Activated CD8-positive, alpha-beta memory T cell treated with anti-CD3 and anti-CD28 coated beads for 1 hour (primary cell): Measurements from ENCODE around the gene FAM200A.
"Not testable (repeated sequence)": the region's sequence is repeated elsewhere in the genome, so short reads cannot be mapped to it uniquely, and the experiment has no call there.

Experiments
- DNase-seq, 2 donors: peaks; one replicate each; pipeline ENCODE4 v3.0.0-alpha.2; 2020; ENCODE audit warnings: low read depth in 1 of 2; ENCODE audit errors: extremely low read depth in 1 of 2

The FAM200A gene

GRCh38 chr7:99559175-99559915 is 7.4 kb upstream of the FAM200A start:
- DNase-seq, result no peak

DNA sequence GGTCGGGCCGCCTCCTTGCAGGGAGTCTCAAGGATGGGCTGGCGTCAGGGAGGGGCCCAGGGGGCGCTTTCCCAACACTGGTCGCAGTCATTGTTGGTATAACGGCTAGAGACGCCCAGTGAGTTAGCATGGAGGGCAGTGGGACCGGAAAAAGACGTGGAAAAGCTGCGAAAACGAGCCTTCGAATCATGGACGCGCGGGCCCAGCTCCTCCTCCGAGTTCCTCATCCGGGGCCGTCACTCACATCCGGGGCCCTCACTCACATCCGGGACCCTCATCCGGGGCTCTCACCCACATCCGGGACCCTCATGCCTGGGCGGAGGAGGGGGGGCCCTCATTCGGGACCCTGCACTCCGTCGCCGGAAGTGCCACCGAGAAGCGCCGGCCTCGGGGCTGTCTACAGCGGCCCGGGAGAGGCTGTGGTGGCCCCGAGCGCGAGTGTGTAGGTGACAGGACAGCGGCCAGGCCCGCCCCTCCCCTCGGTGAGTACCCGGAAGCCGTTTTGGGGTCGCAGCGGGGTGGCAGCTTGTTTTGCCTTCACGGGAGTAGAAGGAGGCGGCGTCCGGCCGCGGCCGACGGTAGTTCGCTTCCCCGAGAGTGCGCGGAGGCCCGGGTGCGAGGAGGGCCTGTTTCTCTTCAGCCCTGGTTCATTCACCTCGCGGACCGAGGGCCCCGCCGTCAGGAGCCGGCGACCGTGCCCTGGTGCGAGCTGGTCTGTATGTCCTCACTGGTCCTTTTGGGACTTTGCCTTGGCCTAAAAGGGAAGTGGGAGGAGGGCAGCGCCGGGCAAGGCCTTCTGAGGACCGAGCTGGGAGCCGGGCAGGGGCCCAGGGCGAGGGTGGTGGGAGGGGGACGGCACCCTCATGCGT is 6.6 kb upstream of the FAM200A start, which contains the start of gene ZNF655:
ZNF655 (plus strand) TSS at position 337 of the 869 bp plus-strand sequence. CDS start 1,918 bp downstream, outside the sequence.
- peak; percentile 80 to 86 for DNase-seq

DNA sequence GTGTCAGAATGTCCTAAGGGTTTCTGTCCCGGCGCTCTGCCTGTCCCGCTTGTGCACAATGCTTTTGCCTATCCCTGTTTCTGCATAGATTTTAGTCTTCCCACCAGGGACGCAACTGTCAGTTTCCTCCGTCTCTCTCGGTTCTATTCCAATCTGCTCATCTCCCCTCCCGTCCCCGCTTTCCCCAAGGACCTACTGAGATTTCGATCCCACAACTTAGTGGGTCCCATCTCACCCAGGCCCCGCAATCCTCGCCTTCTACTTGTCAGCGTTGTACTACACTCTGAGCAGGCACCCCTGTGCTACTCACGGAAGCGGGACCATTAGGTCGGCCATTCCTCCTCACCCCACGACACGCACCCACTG is 6.0 kb upstream of the FAM200A start:
- no peak for DNase-seq

DNA sequence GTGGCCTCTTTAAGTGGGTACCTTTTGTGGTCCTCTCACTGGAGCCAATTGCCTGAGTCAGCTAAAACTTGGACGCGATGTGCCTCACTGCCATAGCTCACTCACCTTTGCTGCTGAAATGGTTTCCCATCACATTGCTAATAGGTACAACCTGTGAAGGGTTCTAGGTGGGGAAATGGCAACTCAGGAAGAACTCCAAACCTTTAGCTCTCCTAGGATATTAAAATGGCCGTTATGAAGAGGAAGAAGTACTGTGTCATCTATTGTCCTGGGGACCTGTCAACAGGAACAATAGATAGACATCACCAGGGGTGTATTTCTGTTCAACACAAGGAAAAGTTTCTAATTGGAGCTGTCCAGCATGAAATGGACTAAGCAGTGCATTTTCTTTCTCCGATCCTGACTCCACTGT is 5.3 kb upstream of the FAM200A start:
- no peak for DNase-seq

GRCh38 chr7:99554939-99555338 is 3.0 kb upstream of the FAM200A start:
- no peak for DNase-seq

GRCh38 chr7:99553039-99553438 is 1.1 kb upstream of the FAM200A start:
- DNase-seq, result no peak

- no peak for DNase-seq
These were observed 580 bp downstream of the FAM200A start for GRCh38 chr7:99551334-99551733.

GRCh38 chr7:99549545-99549944 is 2.4 kb downstream of the FAM200A start:
- DNase-seq, result not testable (repeated sequence)

- not testable (repeated sequence) for DNase-seq
These were observed 6.6 kb downstream of the FAM200A start for GRCh38 chr7:99545308-99545707.

DNA sequence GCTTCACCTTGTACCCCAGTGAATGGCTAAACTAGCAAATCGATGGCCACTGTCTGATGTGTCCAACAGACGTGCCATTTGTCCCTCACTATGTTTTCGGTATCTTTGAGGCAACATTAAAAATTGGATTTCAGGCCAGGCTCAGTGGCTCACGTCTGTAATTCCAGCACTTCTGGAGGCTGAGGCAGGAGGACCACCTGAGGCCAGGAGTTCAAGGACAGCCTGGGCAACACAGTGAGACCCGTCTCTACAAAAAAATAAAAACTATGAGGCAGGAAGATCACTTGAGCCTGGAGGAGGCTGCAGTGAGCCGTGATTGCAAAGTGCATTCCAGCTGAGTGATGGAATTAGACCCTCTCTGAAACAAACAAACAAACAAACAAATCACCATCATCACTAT is 8.0 kb downstream of the FAM200A start:
- DNase-seq, result no peak

DNA sequence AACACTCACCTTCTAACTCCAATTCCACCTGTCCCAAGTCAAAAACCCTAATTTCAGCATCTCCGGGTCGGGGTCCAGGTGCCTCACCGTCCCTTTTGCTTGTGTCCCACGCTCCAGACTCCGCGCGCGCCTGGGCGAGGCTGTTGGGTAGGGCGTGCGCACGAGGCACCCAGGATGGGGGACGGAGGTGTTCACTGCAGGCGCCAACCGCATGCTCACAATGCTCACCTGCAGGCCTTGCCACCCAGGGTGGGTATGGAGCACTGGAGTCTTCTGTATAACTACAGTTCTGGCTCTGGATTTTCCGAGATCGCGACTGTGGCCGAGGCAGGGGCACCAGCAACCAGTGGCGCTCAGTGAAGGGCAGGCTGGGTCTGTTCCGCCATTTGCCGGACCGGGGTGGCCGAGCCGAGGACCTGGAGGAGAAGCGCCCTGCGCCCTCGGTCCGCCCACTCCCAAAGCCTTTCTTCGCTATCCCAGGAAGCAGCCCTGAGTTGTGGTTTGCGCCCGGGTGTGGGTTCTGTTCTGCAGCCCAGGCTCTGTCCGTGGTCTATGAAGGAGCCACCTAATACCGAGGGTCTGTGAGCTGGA is 8.7 kb downstream of the FAM200A start:
- no peak for DNase-seq

DNA sequence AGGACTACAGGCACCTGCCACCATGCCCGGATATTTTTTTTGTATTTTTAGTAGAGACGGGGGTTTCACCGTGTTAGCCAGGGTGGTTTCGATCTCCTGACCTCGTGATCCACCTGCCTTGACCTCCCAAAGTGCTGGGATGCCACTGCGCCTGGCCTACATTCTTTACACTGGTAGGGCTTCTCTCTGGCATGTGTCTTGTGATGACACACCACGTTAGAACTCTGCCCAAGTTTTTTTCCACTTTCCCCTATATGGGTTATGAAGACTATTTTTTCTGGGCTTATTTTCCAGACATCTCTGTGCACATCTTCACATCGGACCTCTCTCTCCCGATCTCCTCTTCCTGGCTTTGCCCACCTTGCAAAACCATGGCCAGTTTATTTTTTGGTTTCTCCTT is 10.7 kb downstream of the FAM200A start:
- DNase-seq, result no peak

DNA sequence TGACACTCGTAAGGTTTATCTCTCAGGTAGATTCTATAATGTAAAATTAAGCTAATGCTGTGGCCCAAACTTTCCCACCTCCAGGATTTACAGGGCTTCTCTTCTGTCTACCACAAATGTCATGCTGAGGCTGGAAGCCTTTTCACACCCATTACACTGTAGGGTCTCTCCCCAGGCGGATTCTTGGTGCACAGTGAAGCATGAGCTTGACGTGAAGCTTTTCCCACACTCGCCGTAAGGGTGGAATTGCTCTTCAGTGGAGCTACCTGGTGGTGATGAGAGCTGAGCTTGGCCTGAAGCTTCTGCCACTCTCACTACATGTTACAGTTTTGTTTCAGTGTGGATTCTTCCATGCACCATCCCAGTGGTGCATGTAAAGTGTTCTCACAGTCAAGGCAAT is 11.4 kb downstream of the FAM200A start:
- DNase-seq, result no peak

DNA sequence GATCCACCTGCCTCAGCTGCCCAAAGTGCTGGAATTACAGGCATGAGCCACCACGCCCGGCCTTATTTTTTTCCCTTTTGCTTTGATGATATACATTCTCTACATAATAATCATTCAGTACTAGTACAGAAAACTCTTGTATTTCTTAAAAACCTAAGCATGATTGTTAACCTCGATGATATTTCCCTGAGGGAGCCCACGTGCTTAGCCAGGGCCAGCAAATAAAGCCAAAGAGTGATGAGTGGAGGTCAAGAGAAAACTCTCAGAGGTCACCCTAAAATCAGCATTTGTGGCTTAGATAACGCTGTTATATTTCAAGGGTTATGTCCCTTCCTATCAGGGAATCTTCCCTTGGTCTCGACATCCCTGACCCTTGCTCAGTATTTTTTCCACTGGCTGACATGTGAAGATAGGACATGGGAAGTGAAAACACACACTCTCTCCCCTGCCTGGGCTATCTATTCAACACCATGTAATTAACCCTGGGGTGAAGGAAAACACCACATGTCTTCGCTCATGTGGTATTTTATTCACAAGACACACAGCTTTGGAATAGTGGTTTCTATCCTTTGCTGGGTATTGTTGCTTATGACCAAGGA is 12.6 kb downstream of the FAM200A start:
- no peak for DNase-seq

DNA sequence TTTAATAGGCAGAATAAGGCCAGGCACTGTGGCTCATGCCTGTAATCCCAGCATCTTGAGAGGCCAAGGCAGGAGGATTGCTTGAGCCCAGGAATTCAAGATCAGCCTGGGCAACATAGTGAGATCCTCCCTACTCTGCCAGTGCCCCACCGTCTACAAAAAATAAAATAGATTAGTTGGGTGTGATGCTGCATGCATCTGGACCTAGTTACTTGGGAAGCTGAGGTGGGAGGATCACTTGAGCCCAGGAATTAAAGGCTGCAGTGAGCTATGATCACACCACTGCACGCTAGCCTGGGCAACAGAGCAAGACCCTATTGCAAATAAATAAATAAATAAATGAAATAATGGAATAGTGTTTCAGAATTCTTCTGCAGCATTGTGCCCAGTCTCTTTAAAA is 16.2 kb downstream of the FAM200A start:
- DNase-seq, result no peak

- no peak for DNase-seq
These were observed 20.6 kb downstream of the FAM200A start for GRCh38 chr7:99531354-99531765.

- DNase-seq, result no peak
These were observed 26.0 kb downstream of the FAM200A start for GRCh38 chr7:99525713-99526440.

DNA sequence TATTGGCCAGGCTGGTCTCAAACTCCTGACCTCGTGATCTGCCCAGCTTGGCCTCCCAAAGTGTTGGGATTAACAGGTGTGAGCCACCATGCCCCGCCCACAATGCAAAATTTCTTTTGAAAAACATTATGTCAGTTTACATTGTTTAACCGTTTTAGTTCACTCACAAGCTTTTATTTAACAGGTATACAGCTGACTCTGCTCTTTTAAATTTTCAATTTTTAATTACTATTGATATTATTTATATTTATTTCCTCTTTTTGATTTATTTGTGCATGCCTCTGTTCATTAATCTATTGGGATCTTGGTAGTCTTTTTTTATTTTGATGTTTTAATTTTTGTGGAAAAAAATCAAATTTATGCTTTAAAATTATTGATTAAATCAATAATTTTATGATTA is 30.5 kb downstream of the FAM200A start:
- no peak for DNase-seq

DNA sequence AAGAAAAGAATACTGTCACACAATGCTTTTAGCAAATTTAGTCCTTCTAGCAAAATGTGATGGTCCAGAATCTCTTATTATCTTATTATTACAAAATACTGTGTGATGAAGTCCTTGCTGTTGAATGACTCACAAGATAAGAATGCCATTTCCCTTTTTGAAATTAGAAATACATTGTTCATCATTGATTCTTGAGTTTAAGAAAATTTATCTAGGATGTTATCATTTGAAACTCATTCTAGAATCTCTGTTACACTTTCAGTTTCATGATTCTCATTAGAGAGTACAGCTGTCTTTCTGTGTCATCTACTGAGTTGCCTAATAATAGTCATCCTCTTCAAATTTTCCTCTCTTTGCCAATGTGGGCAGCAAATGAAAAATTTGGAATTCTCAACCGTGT is 37.9 kb downstream of the FAM200A start:
- DNase-seq, result no peak

GRCh38 chr7:99505324-99505662 is 46.6 kb downstream of the FAM200A start:
- no peak for DNase-seq
